ENCODE measurements around the gene OR2AJ1. TPM values are rescaled to one million over a fixed set of nuclear protein-coding genes. Genes with fewer than 3 reads are reported as not detected.

OR2AJ1 gene
- total RNA-seq, 1 donor from 2014 or later, result not detected

DNA sequence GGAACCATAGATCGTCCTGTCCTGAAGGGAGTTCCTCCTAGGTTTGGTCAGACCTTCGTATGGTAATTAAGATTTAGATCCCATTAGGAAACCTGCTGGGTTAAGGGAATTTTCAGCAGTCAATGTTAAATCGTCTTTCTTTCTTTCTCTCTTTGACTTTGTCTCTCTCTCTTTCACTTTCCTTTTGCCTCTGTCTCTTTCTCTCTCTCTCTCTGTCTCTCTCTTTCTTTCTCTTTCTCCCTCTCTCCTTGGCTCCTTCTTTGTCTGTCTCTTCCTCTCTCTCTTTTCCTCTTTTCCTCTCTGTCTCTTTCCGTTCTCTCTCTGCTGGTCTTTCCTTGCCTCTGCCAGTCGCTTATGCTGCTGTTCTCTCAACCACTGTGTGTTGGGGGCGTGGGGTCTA is 20.6 kb upstream of the OR2AJ1 start:
- peaks cover 7% of the 10 kb centered on the region for H3K9me3 Mint-ChIP-seq (ENCODE audit: unreplicated experiment)
- H3K27me3 Mint-ChIP-seq (ENCODE audit: unreplicated experiment), result no peaks in the 10 kb centered on the region
- TF ChIP-seq, protein P1, sequence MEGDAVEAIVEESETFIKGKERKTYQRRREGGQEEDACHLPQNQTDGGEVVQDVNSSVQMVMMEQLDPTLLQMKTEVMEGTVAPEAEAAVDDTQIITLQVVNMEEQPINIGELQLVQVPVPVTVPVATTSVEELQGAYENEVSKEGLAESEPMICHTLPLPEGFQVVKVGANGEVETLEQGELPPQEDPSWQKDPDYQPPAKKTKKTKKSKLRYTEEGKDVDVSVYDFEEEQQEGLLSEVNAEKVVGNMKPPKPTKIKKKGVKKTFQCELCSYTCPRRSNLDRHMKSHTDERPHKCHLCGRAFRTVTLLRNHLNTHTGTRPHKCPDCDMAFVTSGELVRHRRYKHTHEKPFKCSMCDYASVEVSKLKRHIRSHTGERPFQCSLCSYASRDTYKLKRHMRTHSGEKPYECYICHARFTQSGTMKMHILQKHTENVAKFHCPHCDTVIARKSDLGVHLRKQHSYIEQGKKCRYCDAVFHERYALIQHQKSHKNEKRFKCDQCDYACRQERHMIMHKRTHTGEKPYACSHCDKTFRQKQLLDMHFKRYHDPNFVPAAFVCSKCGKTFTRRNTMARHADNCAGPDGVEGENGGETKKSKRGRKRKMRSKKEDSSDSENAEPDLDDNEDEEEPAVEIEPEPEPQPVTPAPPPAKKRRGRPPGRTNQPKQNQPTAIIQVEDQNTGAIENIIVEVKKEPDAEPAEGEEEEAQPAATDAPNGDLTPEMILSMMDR (IDR thresholded peaks at IDR 0.05), result no peak
- no peak overlapping the region for H3K4me3 Mint-ChIP-seq (ENCODE audit: unreplicated experiment)
- no peak overlapping the region for H3K27ac Mint-ChIP-seq (ENCODE audit: unreplicated experiment)
- no peaks in the 10 kb centered on the region for H3K36me3 Mint-ChIP-seq (ENCODE audit: unreplicated experiment)
- DNase-seq (ENCODE audit: extremely low spot score, unreplicated experiment), result no peak
- H3K4me1 Mint-ChIP-seq (ENCODE audit: unreplicated experiment), result peaks cover 11% of the 10 kb centered on the region

DNA sequence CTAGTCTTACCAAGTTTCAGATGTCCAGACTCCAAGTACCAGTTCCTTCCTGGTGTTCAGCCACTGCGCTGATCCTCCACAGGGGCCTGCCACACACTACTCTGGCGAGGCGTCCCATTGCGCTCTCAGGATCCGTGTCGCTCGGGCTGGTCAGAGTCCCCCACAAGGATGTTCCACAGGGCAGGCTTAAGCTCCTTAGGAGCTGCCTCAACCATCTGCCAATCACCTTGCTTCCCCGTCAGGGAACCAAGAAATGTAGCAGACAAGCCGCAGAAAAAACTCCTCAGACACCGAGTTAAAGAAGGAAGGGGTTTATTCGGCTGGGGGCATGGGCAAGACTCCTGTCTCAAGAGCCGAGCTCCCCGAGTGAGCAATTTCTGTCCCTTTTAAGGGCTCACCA is 19.5 kb upstream of the OR2AJ1 start:
- no peak for DNase-seq (ENCODE audit: extremely low spot score, unreplicated experiment)
- Mint-ChIP-seq H3K4me1 (ENCODE audit: unreplicated experiment) (peaks cover 11% of the 10 kb centered on the region), H3K4me3 (ENCODE audit: unreplicated experiment) (no peak overlapping the region), H3K27ac (ENCODE audit: unreplicated experiment) (no peak overlapping the region), H3K9me3 (ENCODE audit: unreplicated experiment) (peaks cover 10% of the 10 kb centered on the region), H3K27me3 (ENCODE audit: unreplicated experiment) (no peaks in the 10 kb centered on the region), H3K36me3 (ENCODE audit: unreplicated experiment) (no peaks in the 10 kb centered on the region)
- TF ChIP-seq, protein P1 (IDR thresholded peaks at IDR 0.05), result no peak

DNA sequence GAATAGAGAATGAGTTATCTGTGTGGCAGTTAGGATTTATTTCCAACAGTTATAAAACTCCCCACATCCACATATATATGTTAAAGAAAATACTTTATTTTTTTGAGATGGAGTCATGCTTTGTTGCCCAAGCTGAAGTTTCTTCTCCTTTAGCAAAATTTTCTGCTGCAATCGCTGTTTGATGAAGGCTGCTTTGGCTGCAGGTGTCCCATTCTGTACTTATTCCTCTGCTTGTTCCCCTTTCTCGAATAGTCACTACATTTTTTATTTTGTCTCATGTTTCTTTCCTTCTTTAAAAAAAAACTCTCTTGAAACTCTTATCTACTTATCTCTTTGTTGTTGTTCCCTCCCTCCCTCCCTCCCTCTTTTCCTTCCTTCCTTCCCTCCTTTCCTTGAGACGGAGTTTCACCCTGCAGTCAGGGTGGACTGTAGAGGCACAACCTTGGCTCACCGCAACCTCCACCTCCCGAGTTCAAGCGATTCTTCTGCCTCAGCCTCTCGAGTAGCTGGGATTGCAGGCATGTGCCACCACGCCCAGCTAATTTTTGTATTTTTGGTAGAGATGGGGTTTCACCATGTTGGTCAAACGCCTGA is 18.7 kb upstream of the OR2AJ1 start:
- peaks cover 11% of the 10 kb centered on the region for H3K4me1 Mint-ChIP-seq (ENCODE audit: unreplicated experiment)
- TF ChIP-seq, protein P1 (IDR thresholded peaks at IDR 0.05), result no peak
- peaks cover 17% of the 10 kb centered on the region for H3K9me3 Mint-ChIP-seq (ENCODE audit: unreplicated experiment)

DNA sequence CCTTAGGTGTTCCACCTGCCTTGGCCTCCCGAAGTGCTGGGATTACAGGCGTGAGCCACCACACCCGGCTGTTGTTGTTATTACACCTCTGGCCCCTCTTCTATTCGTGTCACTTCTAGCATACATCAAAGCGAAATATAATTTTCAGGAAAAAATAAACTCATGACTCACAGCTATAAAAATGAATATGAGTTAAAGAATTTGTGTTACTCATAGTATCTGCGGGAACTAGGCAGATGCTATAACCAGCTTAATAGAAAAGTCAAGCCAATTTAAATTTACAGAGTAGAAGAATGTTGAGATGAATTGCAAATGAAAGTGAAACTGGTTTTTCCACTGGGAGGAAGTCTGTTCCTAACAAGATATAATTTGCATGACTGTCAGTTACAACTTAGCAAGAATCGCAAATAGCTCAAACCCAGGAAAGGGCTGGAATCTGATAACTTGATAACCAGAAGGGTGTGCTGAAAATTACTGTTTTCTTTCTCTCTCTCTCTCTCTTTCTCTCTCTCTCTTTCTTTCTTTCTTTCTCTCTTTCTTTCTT is 18.1 kb upstream of the OR2AJ1 start:
- peaks cover 17% of the 10 kb centered on the region for H3K9me3 Mint-ChIP-seq (ENCODE audit: unreplicated experiment)
- no peak for DNase-seq (ENCODE audit: extremely low spot score, unreplicated experiment)
- no peaks in the 10 kb centered on the region for H3K36me3 Mint-ChIP-seq (ENCODE audit: unreplicated experiment)
- no peaks in the 10 kb centered on the region for H3K27me3 Mint-ChIP-seq (ENCODE audit: unreplicated experiment)
- peak overlapping the region; percentile 69 for H3K4me3 Mint-ChIP-seq (ENCODE audit: unreplicated experiment)
- TF ChIP-seq, protein P1 (IDR thresholded peaks at IDR 0.05), result no peak
- H3K27ac Mint-ChIP-seq (ENCODE audit: unreplicated experiment), result peak overlapping the region; percentile 88
- H3K4me1 Mint-ChIP-seq (ENCODE audit: unreplicated experiment), result peaks cover 11% of the 10 kb centered on the region

More for the DNA sequence above, 18.7 kb upstream of the OR2AJ1 start:
- no peaks in the 10 kb centered on the region for H3K36me3 Mint-ChIP-seq (ENCODE audit: unreplicated experiment)
- H3K27ac Mint-ChIP-seq (ENCODE audit: unreplicated experiment), result peak overlapping the region; percentile 88
- DNase-seq (ENCODE audit: extremely low spot score, unreplicated experiment), result no peak
- no peaks in the 10 kb centered on the region for H3K27me3 Mint-ChIP-seq (ENCODE audit: unreplicated experiment)
- peak overlapping the region; percentile 69 for H3K4me3 Mint-ChIP-seq (ENCODE audit: unreplicated experiment)

DNA sequence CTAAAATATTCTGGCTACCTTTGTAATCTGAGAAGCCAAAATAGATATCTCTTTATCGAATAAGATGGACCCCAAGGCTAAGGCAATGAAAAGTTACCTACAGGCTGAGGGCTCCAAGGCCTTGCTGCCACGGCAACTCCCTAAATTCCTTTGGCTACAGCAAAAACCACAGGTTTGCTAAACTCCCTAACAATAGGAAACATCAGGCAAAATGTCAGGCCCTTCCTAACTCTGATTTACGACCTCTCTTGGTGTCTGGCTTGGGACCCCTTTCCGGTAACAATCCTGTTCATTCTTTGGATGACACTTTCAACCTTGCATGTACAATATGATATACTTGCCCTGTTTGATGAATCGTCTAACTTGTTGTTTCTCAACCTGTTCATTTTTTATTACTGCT is 15.9 kb upstream of the OR2AJ1 start:
- DNase-seq (ENCODE audit: extremely low spot score, unreplicated experiment), result no peak
- Mint-ChIP-seq H3K27me3 (ENCODE audit: unreplicated experiment) (no peaks in the 10 kb centered on the region), H3K4me3 (ENCODE audit: unreplicated experiment) (no peak overlapping the region), H3K4me1 (ENCODE audit: unreplicated experiment) (peaks cover 11% of the 10 kb centered on the region), H3K27ac (ENCODE audit: unreplicated experiment) (no peak overlapping the region), H3K36me3 (ENCODE audit: unreplicated experiment) (no peaks in the 10 kb centered on the region), H3K9me3 (ENCODE audit: unreplicated experiment) (peaks cover 17% of the 10 kb centered on the region)
- TF ChIP-seq, protein P1 (IDR thresholded peaks at IDR 0.05), result no peak
